Omental fat pad (tissue), 4 donors: ENCODE results near the gene OCSTAMP. TPM values are rescaled to one million over a fixed set of nuclear protein-coding genes. Genes with fewer than 3 reads are reported as not detected.
A peak's percentile ranks its signal among the peaks of the same experiment; 100 is the strongest.

Experiments used
- ATAC-seq: fragments of 150-250 bp; one replicate; pipeline ENCODE4 v1.9.1; 2016; ENCODE audit warnings: mild to moderate bottlenecking, moderate library complexity; ENCODE audit not compliant: low FRiP score
- DNase-seq: peaks from one replicate; pipeline ENCODE4 v3.0.0-alpha.2; 2019; ENCODE audit warnings: low spot score
- CTCF ChIP-seq, 3 donors: fragments of 450-650 bp; IDR thresholded peaks; one replicate each; pipeline ENCODE4 v1.5.1; 2016 to 2017; ENCODE audit warnings: antibody characterized with exemption in 3 of 3, mild to moderate bottlenecking in 3 of 3, moderate library complexity in 2 of 3
- total RNA-seq, 4 donors: library from RNA; depleted of rRNA; stranded (reverse); fragments of >200 nt; gene quantifications; one replicate each; pipeline ENCODE4 v1.1.0, GENCODE V29; 2016

OCSTAMP gene
- total RNA-seq, 4 donors from 2014 or later: 0.24 TPM; not detected in 3

GRCh38 chr20:46520976-46521579 lies 29.4 kb downstream of the OCSTAMP start:
- DNase-seq (no peak), ATAC-seq (no peak)
- TF ChIP-seq CTCF (IDR thresholded peaks at IDR 0.05): no peak

- ATAC-seq (no peak), DNase-seq (no peak)
- TF ChIP-seq CTCF (IDR thresholded peaks at IDR 0.05): no peak
Measured at GRCh38 chr20:46520540-46520939, 29.9 kb downstream of the OCSTAMP start.

- DNase-seq: no peak
- ATAC-seq: no peak
- TF ChIP-seq CTCF (IDR thresholded peaks at IDR 0.05): no peak
Measured at GRCh38 chr20:46519471-46520068, 30.9 kb downstream of the OCSTAMP start.

- no peak for DNase-seq
- TF ChIP-seq CTCF (IDR thresholded peaks at IDR 0.05): no peak
- peak; percentile 72 for ATAC-seq
Measured at GRCh38 chr20:46512943-46513844, 37.3 kb downstream of the OCSTAMP start, which contains the start of gene ZNF334. Gene ZNF334, minus strand, starts transcription at chr20:46513559. Its CDS starts 1,457 bp downstream, at chr20:46512102.

GRCh38 chr20:46509523-46509922 lies 40.9 kb downstream of the OCSTAMP start:
- no peak for DNase-seq
- no peak for TF ChIP-seq CTCF (IDR thresholded peaks at IDR 0.05)
- no peak for ATAC-seq

- no peak for TF ChIP-seq CTCF (IDR thresholded peaks at IDR 0.05)
- no peak for ATAC-seq
Measured at GRCh38 chr20:46507760-46508407, 42.6 kb downstream of the OCSTAMP start.

More at GRCh38 chr20:46507760-46508407, 42.6 kb downstream of the OCSTAMP start:
- DNase-seq: no peak
